UCSD-AML1 (cell line): ENCODE measurements around the gene VPS26C.
"Not testable (repeated sequence)": the region's sequence is repeated elsewhere in the genome, so short reads cannot be mapped to it uniquely, and the experiment has no call there.

Experiments
- DNase-seq: peaks from one replicate; lab custom pipeline; 2025; ENCODE audit not compliant: unreplicated experiment; lab: John Stamatoyannopoulos, UW

VPS26C gene

GRCh38 chr21:37267269-37268185 is at the start of gene VPS26C:
Gene VPS26C, minus strand, starts transcription at chr21:37267334. Its CDS starts 40 bp downstream, at chr21:37267294.
- peak; percentile 100 for DNase-seq

DNA sequence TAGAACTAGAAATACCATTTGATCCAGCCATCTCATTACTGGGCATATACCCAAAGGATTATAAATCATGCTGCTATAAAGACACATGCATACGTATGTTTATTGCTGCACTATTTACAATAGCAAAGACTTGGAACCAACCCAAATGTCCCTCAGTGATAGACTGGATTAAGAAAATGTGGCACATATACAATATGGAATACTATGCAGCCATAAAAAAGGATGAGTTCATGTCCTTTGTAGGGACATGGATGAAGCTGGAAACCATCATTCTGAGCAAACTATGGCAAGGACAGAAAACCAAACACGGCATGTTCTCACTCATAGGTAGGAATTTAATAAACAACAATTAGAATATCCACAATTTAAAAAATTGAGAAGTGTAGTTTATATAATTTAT is 48.9 kb upstream of the VPS26C start:
- not testable (repeated sequence) for DNase-seq

- DNase-seq, result no peak
Observed at GRCh38 chr21:37300114-37300751, 33.1 kb upstream of the VPS26C start.

GRCh38 chr21:37297364-37297763 is 30.2 kb upstream of the VPS26C start:
- no peak for DNase-seq

GRCh38 chr21:37294679-37295078 is 27.5 kb upstream of the VPS26C start:
- no peak for DNase-seq

GRCh38 chr21:37292941-37293340 is 25.8 kb upstream of the VPS26C start:
- no peak for DNase-seq

DNA sequence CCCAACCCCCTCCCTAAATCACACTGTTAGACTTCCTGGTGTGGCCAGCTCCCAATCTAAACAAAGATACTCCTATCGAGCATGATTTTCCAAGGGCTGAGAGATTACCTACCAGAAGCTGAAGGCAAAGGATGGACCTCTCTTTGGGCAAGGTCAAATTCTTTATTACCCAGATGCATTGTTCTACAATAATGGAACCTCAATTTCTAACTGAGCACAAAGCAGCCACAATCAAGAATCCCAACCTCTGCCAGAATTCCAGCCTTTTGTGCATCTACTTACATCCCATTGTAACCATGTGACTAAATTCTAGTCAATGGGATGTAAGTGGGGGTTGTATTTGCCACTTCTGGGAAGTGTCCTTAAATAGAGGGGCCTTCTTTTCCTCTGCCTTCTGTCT is 24.9 kb upstream of the VPS26C start:
- no peak for DNase-seq

GRCh38 chr21:37283191-37283710 is 16.1 kb upstream of the VPS26C start:
- DNase-seq, result not testable (repeated sequence)

DNA sequence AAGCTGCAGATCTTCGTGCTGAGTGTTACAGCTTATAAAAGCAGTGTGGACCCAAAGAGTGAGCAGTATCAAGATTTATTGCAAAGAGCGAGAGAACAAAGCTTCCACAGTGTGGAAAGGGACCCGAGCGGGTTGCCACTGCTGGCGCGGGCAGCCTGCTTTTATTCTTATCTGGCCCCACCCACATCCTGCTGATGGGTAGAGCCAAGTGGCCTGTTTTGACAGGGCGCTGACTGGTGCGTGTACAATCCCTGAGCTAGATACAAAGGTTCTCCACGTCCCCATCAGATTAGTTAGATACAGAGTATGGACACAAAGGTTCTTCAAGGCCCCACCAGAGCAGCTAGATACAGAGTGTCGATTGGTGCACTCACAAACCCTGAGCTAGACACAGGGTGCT is 15.5 kb upstream of the VPS26C start:
- not testable (repeated sequence) for DNase-seq

DNA sequence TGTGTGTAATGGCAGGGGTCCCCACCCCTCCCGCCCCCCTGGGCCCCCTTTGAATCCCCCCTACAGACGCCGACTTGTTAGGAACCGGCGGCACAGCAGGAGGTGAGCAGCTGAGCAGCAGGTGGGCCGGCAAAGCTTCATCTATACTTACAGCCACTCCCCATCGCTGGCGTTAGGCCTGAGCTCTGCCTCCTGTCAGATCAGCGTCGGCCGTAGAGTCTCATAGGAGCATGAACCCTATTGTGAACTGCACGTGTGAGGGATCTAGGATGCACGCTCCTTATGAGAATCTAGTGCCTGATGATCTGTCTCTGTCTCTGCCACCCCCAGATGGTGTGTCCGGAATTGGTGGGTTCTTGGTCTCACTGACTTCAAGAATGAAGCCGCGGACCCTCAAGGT is 14.9 kb upstream of the VPS26C start:
- DNase-seq, result no peak

DNA sequence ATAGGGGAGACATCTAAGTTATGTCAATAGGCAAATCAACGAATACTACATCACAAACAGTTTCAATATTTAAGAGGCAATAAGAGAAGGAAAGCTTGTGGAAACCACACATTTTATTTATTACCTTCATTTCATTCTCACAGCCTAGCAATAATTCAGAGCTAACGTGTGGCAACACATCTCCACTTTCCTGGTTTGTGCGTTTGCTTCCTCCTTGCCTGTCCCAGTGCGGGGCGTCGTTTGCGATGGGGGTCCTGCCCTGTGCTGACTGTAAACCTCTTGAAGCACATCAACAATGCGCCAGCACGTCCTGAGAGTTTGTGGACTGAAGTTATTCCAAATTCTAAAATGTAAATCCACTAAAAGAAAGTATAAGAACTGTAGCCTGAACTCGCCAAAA is 14.4 kb upstream of the VPS26C start:
- DNase-seq, result no peak

GRCh38 chr21:37279271-37279670 is 12.1 kb upstream of the VPS26C start:
- not testable (repeated sequence) for DNase-seq

DNA sequence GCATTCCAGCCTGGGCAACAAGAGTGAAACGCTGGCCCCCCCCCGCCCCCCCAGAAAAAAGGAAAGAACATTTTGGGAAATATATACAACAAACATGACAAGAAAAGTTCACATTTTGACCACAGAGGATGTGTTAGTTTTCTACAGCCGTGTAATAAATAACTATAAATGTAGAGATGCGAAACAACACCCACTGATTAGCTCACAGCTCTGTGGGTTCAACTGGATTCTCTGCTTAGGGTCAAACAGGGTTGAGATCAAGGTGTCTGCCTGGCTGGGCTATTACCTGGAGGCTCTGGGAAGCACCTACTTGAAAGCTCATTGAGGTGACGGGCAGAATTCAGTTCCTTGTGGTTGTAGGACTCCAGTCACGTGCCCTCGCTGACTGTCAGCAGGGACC is 11.1 kb upstream of the VPS26C start:
- no peak for DNase-seq

DNA sequence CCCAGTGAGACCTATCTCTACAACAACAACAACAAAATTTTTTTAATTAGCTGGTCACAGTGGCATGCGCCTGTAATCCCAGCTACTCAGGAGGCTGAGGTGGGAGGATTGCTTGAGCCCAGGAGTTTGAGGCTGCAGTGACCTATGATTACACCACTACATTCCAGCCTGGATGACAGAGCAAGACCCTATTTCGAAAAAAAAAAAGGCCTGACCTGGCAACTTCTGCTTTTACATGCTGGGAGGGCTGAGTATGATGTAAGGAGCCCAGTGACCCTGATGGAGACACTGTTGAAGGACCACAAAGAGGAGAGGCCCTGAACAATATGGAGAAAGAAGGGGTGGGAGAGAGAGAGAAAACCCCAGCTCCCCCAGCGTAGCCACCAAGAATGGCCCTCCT is 9.2 kb upstream of the VPS26C start:
- no peak for DNase-seq

- DNase-seq, result no peak
Observed at GRCh38 chr21:37273911-37274690, 7.0 kb upstream of the VPS26C start.

DNA sequence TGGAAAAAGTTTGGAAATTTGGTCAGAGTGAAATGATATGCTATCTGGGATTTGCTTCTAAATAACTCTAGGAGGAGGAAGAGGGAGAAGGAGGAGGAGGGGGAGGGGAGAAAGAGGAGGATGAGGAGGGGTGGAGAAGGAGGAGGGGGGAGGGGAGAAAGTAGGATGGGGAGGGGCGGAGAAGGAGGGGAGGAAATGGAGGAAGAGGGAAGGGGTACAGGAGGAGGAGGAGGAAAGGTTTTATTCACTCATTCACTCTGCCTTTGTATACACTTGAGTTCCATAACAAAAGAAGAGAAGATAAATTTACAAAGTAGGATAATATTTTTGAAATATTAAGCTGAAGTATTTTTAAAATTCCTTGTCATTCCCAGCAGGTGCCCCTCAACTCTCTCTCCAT is 6.3 kb upstream of the VPS26C start:
- DNase-seq, result no peak

- DNase-seq, result no peak
Observed at GRCh38 chr21:37272897-37273296, 5.8 kb upstream of the VPS26C start.

- no peak for DNase-seq
Observed at GRCh38 chr21:37270576-37271365, 3.6 kb upstream of the VPS26C start.

GRCh38 chr21:37269481-37269880 is 2.3 kb upstream of the VPS26C start:
- no peak for DNase-seq

DNA sequence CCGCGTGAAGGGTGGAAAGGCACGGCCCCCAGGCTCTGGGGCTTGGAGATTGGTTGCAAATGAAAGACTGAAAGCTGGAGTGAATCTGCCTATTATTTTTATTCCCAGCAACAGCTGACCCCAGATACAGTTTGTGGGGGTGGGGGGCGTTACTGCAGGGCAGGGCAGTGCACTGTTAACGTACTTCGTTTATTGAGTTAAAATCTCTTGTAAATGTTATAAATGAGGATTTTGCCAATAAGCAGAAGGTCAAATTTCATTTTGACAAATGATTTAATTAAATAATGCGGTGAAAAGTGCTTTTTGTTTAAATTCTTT is 1.0 kb upstream of the VPS26C start:
- DNase-seq, result no peak
